K562 (cell line): Measurements from ENCODE around the gene CBFA2T3. TPM values are rescaled to one million over a fixed set of nuclear protein-coding genes. Genes with fewer than 3 reads are reported as not detected.

Source experiments
- ATAC-seq: fragments of 200-7000 bp; cut with Tn5 transposase; 3 replicates; pipeline ENCODE4 v1.9.1; 2020; ENCODE audit warnings: moderate library complexity
- BruUV-seq: library from RNA; stranded (reverse); fragments of 400-500 nt; replicated peaks from 2 replicates; lab custom pipeline; 2021; lab: Mats Ljungman, UMichigan
- CTCF ChIA-PET: fragments of 300-600 bp; formaldehyde crosslinking; extraction: SDS; loops from one replicate; lab custom pipeline; 2021; ENCODE audit warnings: low intra/inter-chr PET ratio; lab: Yijun Ruan, JAX
- POLR2A ChIA-PET: fragments of 300-600, 350-650 bp; sonication (Branson Sonifier 250); formaldehyde crosslinking; extraction: SDS; loops from one replicate; lab custom pipeline; 2021; ENCODE audit warnings: antibody characterized with exemption, inconsistent platforms; lab: Yijun Ruan, JAX
- DNase-seq, 4 experiments: peaks; one replicate each; pipeline versions ENCODE4 v3.0.0 to v3.0.0-alpha.2; 2011 to 2018; ENCODE audit warnings: low spot score in 3 of 4, mixed read lengths in 3 of 4; ENCODE audit errors: extremely low read depth in 1 of 4
- FAIRE-seq: peaks from 2 replicates; lab custom pipeline; 2011; peaks lifted over from hg19 to GRCh38; lab: Jason Lieb, UNC
- H2AFZ ChIP-seq: 2 replicates; pipeline ENCODE4 v1.6.0; 2011; ENCODE audit warnings: low read depth, low read length, control low read depth, inconsistent platforms
- H3K27ac ChIP-seq: fragments of 200-600 bp; 3 replicates; pipeline ENCODE4 v1.8.0; 2011; ENCODE audit warnings: low read depth, mild to moderate bottlenecking, control low read depth, inconsistent platforms, low read length, moderate library complexity, mixed read lengths; ENCODE audit errors: extremely low read depth
- H3K27me3 ChIP-seq, 2 experiments: fragments of 300-600 bp in 1 of 2; 2 replicates in 1 of 2; 3 replicates in 1 of 2; pipeline versions ENCODE4 v1.6.0 to v1.8.0; 2011; ENCODE audit warnings: inconsistent platforms in 2 of 2, low read length in 2 of 2, mild to moderate bottlenecking in 1 of 2, mixed read lengths in 1 of 2, moderate library complexity in 1 of 2; ENCODE audit not compliant: control insufficient read depth in 2 of 2, insufficient read depth in 2 of 2
- H3K36me3 ChIP-seq: fragments of 300-600 bp; 3 replicates; pipeline ENCODE4 v1.8.0; 2011; ENCODE audit warnings: mild to moderate bottlenecking, low read length, inconsistent platforms; ENCODE audit not compliant: control insufficient read depth, insufficient read depth
- H3K4me1 ChIP-seq, 2 experiments: fragments of 200-600 bp in 1 of 2; replicated peaks in 1 of 2; 2 replicates in 1 of 2; 3 replicates in 1 of 2; pipeline versions ENCODE4 v1.5.1 to v1.8.0; 2011; ENCODE audit warnings: inconsistent platforms in 2 of 2, low read length in 2 of 2, mild to moderate bottlenecking in 1 of 2, mixed read lengths in 1 of 2, moderate library complexity in 1 of 2; ENCODE audit not compliant: control insufficient read depth in 2 of 2, insufficient read depth in 2 of 2
- H3K4me2 ChIP-seq: 2 replicates; pipeline ENCODE4 v1.6.1; 2011; ENCODE audit warnings: low read length, control low read depth, inconsistent platforms, mixed read lengths; ENCODE audit not compliant: insufficient read depth
- H3K4me3 ChIP-seq: fragments of 200-600 bp; sonication (generic), shearing (Covaris generic); 2 replicates; pipeline ENCODE4 v1.5.1; 2016; ENCODE audit warnings: control low read depth, inconsistent platforms
- H3K79me2 ChIP-seq: fragments of 200-600 bp; 3 replicates; pipeline ENCODE4 v1.8.0; 2011; ENCODE audit warnings: low read length, inconsistent platforms; ENCODE audit not compliant: control insufficient read depth, insufficient read depth
- H3K9ac ChIP-seq, 2 experiments: 2 replicates each; pipeline versions ENCODE4 v1.6.0 to v1.6.1; 2011; ENCODE audit warnings: low read depth in 2 of 2, low read length in 2 of 2, control low read depth in 1 of 2, inconsistent platforms in 1 of 2, mild to moderate bottlenecking in 1 of 2, mixed read lengths in 1 of 2; ENCODE audit not compliant: insufficient read depth in 1 of 2
- H3K9me1 ChIP-seq: one replicate; pipeline ENCODE4 v1.6.0; 2011; ENCODE audit warnings: inconsistent platforms, mild to moderate bottlenecking, low read length, moderate library complexity; ENCODE audit not compliant: control insufficient read depth, insufficient read depth
- H3K9me3 ChIP-seq: replicated peaks from 2 replicates; pipeline ENCODE4 v1.5.1; 2011; ENCODE audit warnings: low read depth, low read length, inconsistent platforms; ENCODE audit not compliant: control insufficient read depth, insufficient read depth
- H4K20me1 ChIP-seq: replicated peaks from 2 replicates; pipeline ENCODE4 v1.6.1; 2011; ENCODE audit warnings: low read length, inconsistent platforms, mixed read lengths; ENCODE audit not compliant: control insufficient read depth, insufficient read depth
- EGR1 ChIP-seq: fragments of 450-650 bp; conservative IDR thresholded peaks from 2 replicates; pipeline ENCODE4 v1.6.1; 2017; ENCODE audit warnings: mild to moderate bottlenecking
- HOXB6 ChIP-seq: fragments of 250-450 bp; sonication (Bioruptor Pico); IDR thresholded peaks from 2 replicates; pipeline ENCODE4 v1.5.1; 2022; ENCODE audit warnings: mild to moderate bottlenecking, borderline replicate concordance
- POLR2AphosphoS2 ChIP-seq: IDR thresholded peaks from 2 replicates; pipeline ENCODE4 v1.6.1; 2012; ENCODE audit warnings: low read length, improper control_type of control experiment
- SMAD4 ChIP-seq: fragments of 250-450 bp; sonication (Bioruptor Pico); conservative IDR thresholded peaks from 2 replicates; pipeline ENCODE4 v1.8.0; 2021; ENCODE audit warnings: inconsistent platforms, mild to moderate bottlenecking, moderate library complexity
- TARDBP ChIP-seq: fragments of 450-650 bp; IDR thresholded peaks from 2 replicates; pipeline ENCODE4 v1.6.1; 2016
- WGBS: fragments of 100-300 bp; shearing (Covaris generic); methylation state at CpG from one replicate; pipeline ENCODE4 v1.1.6; 2016; ENCODE audit warnings: low coverage, mixed read lengths; ENCODE audit not compliant: insufficient coverage; ENCODE audit errors: missing lambda C conversion rate; 5-methylcytosine and 5-hydroxymethylcytosine counted together
- in situ Hi-C: fragments of 300-500 bp; cut with MboI; formaldehyde crosslinking; loops from 4 replicates; pipeline ENCODE4 v1.15.0; 2018; ENCODE audit warnings: inconsistent platforms, mixed read lengths
- intact Hi-C: fragments of 100-400 bp; cut with micrococcal nuclease; formaldehyde crosslinking; loops from 2 replicates; pipeline ENCODE4 v1.14.2; 2022
- polyA plus RNA-seq, 8 experiments: library from polyadenylated mRNA; depleted of rRNA in 4 of 8; stranded (reverse) in 5 of 8; unstranded in 3 of 8; fragments of >200 nt; fragmentation: Nextera tagmentation in 2 of 8; fragmentation: Illumina TruSeq in 1 of 8; extraction: Ambion mirVana in 2 of 8; extraction: Trizol in 1 of 8; gene quantifications; 2 replicates each; pipeline versions ENCODE4 v1.2.1 to v1.2.3, GENCODE V29; 2011 to 2014; ENCODE audit warnings: inconsistent platforms in 1 of 8, missing spikeins in 1 of 8
- total RNA-seq, 7 experiments: library from RNA; depleted of rRNA in 6 of 7; stranded (reverse); fragments of >200 nt in 6 of 7; fragmentation: Illumina TruSeq in 2 of 7; extraction: Trizol in 2 of 7; gene quantifications; 2 replicates each; pipeline versions ENCODE4 v1.2.1 to v1.2.3, GENCODE V29; 2011 to 2021; ENCODE audit warnings: low replicate concordance in 1 of 7
- TF ChIP-seq, protein P1 (sequence below): fragments of 250-450 bp; sonication (Bioruptor Pico); IDR thresholded peaks from 2 replicates; pipeline ENCODE4 v1.9.0; 2021; ENCODE audit warnings: mild to moderate bottlenecking
- TF ChIP-seq, protein P2 (sequence below): fragments of 450-650 bp; IDR thresholded peaks from 2 replicates; pipeline ENCODE4 v1.6.1; 2016; ENCODE audit warnings: borderline replicate concordance

The CBFA2T3 gene
- total and polyA plus RNA-seq, 9 of the 15 experiments (the other 6 are each of a cell fraction or from before 2014, with no cell fraction given): 2.3 to 145 (median 6.7) TPM

DNA sequence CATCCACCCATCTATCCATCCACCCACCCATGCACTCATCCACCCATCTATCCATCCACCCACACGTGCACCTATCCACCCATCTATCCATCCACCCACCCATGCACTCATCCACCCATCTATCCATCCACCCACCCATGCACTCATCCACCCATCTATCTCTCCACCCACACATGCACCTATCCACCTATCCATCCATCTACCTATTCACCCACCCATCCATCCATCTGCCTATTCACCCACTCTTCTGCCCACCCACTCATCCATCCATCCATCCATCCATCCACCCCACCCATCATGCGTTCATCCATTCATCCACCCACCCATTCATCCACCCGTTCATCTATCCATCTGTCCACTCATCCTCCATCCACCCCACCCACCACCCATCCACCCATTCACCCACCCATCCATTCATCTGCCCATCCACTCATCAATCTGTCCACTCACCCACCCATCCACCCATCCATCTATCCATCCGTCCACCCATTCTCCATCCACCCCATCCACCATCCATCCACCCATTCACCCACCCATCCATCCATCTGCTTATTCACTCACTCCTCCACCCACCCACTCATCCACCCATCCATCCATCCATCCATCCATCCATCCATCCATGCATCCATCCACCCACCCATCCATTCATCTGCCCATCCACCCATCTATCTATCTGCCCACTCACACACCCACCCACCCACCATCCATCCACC, 35.1 kb upstream of the CBFA2T3 start:
- ATAC-seq: no peak
- no peak overlapping the region for H3K4me2 ChIP-seq
- H4K20me1 ChIP-seq: peaks cover 10% of the 10 kb centered on the region
- no peak for DNase-seq
- no TSS peak for BruUV-seq
- FAIRE-seq: no peak
- H3K27me3 ChIP-seq: peaks cover 0 to 16% of the 10 kb centered on the region in 2 experiments; a peak in 3 of 5 replicates
- H3K9ac ChIP-seq: no peak overlapping the region
- TF ChIP-seq EGR1 (peak; percentile 71; the same call in 1 of the 2 replicates), HOXB6 (CRISPR knock-in tag) (no peak)
- TF ChIP-seq, all 486 proteins: peak for 1
- ChIA-PET CTCF (no interaction called here), POLR2A (no interaction called here)
- Histone ChIP-seq H2AFZ (no peak overlapping the region), H3K79me2 (no peaks in the 10 kb centered on the region), H3K4me3 (no peak overlapping the region), H3K36me3 (no peaks in the 10 kb centered on the region), H3K9me3 (peaks cover 8% of the 10 kb centered on the region), H3K9me1 (peaks cover 3% of the 10 kb centered on the region), H3K27ac (no peak overlapping the region), H3K4me1 (peaks cover 0 to 35% of the 10 kb centered on the region in 2 experiments; a peak in 2 of 5 replicates)
- in situ Hi-C loops (no loop called here), intact Hi-C loops (no loop called here)
- WGBS: 6% methylated on average over 4 of the region's 4 CpGs

DNA sequence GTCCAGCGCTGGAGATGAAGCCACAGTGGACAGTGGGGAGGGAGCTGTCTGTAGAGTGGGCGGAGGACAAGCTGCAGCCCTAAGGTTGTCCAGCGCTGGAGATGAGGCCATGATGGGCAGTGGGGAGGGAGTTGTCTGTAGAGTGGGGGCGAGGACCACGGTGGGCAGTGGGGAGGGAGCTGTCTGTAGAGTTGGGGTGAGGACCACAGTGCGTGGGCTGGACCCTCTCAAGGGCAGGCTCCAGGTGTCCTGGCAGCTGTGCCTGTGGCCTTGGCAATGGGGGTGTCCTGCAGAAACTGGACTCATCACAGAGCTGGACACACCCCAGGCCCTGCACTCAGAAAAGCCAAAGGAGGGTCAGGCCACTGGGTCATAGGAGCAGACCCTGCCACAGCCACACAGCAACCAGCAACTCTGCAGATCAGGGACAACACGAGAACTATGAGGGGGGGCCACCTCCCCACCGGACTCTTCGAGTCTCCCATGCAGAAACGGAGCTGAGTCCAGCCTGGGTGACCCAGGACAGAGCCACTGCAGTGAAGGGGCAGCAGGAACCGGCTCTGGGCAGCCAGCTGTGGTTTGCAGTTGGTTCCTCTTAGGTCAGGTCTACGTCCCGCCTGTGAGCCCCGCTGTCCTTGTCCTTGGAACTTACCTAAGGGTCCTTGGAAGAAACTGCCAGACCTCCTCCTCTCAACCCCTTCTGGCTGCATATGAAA, 33.4 kb upstream of the CBFA2T3 start:
- no peak for TF ChIP-seq TARDBP
- TF ChIP-seq SMAD4: no peak
- no peak for TF ChIP-seq POLR2AphosphoS2
- TF ChIP-seq, protein P1, sequence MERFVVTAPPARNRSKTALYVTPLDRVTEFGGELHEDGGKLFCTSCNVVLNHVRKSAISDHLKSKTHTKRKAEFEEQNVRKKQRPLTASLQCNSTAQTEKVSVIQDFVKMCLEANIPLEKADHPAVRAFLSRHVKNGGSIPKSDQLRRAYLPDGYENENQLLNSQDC (CRISPR knock-in tag): no peak
- TF ChIP-seq, protein P2, sequence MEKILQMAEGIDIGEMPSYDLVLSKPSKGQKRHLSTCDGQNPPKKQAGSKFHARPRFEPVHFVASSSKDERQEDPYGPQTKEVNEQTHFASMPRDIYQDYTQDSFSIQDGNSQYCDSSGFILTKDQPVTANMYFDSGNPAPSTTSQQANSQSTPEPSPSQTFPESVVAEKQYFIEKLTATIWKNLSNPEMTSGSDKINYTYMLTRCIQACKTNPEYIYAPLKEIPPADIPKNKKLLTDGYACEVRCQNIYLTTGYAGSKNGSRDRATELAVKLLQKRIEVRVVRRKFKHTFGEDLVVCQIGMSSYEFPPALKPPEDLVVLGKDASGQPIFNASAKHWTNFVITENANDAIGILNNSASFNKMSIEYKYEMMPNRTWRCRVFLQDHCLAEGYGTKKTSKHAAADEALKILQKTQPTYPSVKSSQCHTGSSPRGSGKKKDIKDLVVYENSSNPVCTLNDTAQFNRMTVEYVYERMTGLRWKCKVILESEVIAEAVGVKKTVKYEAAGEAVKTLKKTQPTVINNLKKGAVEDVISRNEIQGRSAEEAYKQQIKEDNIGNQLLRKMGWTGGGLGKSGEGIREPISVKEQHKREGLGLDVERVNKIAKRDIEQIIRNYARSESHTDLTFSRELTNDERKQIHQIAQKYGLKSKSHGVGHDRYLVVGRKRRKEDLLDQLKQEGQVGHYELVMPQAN: no peak
- ATAC-seq (no peak), FAIRE-seq (no peak), DNase-seq (no peak)
- Histone ChIP-seq H4K20me1 (peaks cover 10% of the 10 kb centered on the region), H3K4me3 (no peak overlapping the region), H3K79me2 (no peaks in the 10 kb centered on the region; the same call in 2 of the 3 replicates), H3K9me3 (no peaks in the 10 kb centered on the region), H2AFZ (no peak overlapping the region), H3K27ac (no peak overlapping the region), H3K4me1 (peaks cover 0 to 38% of the 10 kb centered on the region in 2 experiments; a peak in 2 of 5 replicates), H3K4me2 (no peak overlapping the region), H3K9ac (no peak overlapping the region), H3K9me1 (peaks cover 3% of the 10 kb centered on the region), H3K27me3 (peaks cover 0 to 16% of the 10 kb centered on the region in 2 experiments; a peak in 3 of 5 replicates), H3K36me3 (no peaks in the 10 kb centered on the region)
- ChIA-PET CTCF (no interaction called here), POLR2A (no interaction called here)
- 8% methylated on average over 14 of the region's 14 CpGs for WGBS
- intact Hi-C loops (no loop called here), in situ Hi-C loops (no loop called here)
- no TSS peak for BruUV-seq
